CD4-positive, alpha-beta T cell treated with Interleukin-15 for 4 hours (primary cell): ENCODE results near the gene NR1H2.
"Not testable (repeated sequence)": the region's sequence is repeated elsewhere in the genome, so short reads cannot be mapped to it uniquely, and the experiment has no call there.

Source experiments
- DNase-seq: peaks from one replicate; pipeline ENCODE4 v3.0.0-alpha.2; 2020; ENCODE audit warnings: low spot score

NR1H2 gene

GRCh38 chr19:50378863-50379236 lies 2.6 kb downstream of the NR1H2 start:
- DNase-seq = no peak

- DNase-seq = no peak
Measured at GRCh38 chr19:50379602-50380001, 3.3 kb downstream of the NR1H2 start.

DNA sequence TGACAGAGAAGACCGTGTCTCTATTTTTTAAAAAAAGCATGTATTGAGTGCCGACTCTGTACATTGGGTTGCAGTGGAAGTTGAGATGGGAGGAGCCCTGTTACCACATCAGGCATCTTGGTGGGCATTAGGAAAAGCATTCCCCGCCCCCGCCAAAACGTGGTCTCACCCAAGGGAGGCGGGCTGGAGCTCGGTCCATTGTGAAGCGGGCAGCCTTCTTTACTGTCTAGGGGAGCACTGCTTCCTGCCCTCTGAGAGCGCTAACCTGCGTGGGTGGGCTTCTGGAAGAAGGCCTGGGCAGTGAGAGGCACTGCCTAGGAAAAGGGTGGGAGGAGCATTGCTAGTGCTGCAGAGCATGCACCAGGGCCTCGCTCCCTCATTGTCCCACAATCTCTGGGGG lies 3.9 kb downstream of the NR1H2 start:
- no peak for DNase-seq

GRCh38 chr19:50380751-50381151 lies 4.5 kb downstream of the NR1H2 start:
- DNase-seq = no peak

GRCh38 chr19:50381881-50382729 lies 5.8 kb downstream of the NR1H2 start:
- no peak for DNase-seq

DNA sequence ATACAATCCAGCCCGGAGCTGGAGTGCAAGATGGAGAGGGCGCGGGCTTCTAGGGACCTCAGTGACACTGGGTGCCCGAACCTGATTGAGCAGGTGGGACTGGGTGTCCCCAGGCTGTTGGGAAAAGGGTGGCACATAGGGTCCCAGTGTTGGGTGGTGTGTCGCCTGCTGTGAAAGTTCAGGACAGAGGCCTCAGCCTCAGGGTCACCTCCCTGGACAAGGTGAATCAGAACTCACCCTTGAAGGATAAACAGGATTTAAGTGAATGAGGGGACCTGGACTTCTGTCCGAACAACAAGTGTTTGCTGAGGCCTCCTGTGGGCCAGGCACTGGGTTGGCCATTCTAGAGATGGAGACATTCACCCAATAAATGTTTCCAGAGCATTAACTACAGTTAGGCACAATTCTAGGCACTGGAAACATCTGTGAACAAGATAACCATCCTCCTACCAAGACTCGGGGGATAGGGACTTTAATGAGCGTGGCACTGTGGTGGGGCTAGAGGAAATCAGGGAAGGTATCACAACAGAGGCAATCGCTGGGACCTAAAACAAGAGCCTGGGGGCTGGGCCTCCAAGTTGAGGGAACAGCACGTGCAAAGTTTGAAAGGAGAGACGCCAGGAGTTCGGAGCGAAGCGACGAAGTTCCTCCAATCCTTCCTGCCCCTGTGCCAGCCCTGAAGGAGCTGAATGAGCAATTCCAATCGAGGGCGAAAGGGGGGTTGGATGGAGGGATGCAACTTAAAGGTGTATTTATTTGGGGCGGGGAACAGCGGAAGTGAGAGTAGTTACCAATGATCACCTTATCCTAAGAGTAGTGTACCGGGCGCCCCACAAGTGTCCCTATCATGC lies 7.0 kb downstream of the NR1H2 start:
- no peak for DNase-seq

DNA sequence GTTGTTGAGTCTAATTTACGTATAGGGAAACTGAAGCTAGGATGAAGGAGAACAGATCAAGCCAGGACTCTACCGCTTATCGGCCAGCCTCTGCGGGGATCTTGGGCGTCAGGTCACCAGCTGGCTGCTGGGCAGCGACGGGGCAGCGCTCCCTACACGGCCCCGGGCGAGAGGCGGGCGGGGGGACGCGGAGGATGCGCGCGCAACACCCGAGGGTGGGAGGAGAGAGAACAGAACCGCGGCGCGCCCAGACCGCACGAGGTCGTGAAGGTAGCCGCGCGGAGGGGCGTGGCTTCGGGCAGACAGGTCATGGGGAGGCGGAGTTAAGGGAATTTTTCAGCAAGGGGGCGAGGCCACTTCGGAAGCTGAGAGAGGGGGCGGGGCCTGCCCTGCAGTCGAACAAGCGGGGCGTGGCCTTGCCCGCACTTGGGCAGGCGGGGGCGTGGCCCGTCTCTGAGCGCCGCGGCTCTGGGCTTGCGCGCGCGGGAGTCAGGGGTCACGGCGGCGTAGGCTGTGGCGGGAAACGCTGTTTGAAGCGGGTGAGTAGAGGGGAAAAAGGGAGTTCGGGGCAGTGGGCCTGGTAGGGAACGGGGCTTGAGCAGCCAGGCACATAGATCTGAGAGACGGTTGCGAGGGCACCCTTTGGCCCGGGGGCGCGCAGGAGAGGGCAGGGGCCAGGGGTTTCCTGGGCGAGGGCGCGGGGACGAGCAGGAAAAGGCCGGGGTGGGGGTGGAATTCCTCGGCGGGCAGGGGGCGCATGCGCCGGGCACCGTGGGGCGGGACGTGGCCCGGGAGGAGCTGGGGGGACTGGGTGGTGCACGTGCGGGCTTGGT lies 7.8 kb downstream of the NR1H2 start, which contains the start of gene POLD1:
TSS of gene POLD1 (plus strand) at position 496 of the 833 bp plus-strand sequence. CDS start 14,505 bp downstream, outside the sequence.
- DNase-seq = peak; percentile 99

GRCh38 chr19:50384685-50385535 lies 8.7 kb downstream of the NR1H2 start:
- no peak for DNase-seq

DNA sequence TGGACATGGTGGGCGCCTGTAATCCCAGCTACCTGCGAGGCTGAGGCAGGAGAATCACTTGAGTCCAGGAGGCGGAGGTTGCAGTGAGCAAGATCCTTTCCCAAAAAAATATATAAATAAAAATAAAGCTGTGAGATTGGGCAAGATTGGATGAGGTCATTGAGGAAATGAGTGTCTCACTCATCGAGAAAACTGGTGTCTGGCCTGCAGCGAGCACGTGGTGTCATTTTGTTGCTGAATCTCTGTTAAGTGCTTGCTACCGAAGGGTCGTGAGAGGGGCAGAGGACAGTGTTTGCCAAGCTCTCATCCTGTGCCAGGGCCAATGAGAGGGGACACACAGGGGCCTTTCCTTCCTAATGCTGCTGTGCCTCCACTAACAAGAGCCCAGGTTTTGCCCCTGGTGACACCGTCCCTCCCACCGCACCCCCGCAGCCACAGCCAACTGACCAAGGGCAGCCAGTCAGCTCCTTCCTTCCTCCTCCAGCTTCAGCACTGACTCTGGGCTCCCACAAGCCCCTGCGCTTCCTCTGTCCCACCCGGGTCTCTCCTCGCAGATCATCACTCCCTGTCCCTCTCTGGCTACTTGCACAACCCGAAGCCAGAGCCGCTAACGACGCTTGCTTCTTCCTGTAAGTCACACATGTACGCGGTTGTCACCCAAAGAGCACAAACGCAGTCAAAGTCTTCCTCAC lies 11.1 kb downstream of the NR1H2 start:
- no peak for DNase-seq

DNA sequence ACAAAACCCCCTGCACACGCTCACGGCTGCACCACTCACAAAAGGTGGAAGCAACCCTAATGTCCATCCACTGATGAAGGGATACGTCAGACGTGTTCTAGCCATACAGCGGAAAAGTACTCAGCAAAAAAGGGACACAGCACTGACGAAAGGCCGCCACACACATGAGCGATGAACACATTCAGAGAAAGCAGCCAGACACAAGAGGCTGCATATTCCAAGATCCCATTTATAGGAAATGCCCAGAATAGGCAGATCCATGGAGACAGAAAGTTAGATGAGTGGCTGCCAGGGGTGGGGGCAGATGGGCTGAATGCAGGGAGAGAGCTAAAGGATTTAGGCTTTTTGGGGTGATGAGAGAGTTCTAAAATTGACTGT lies 11.6 kb downstream of the NR1H2 start:
- DNase-seq = no peak

GRCh38 chr19:50390295-50390694 lies 14.0 kb downstream of the NR1H2 start:
- DNase-seq = not testable (repeated sequence)

GRCh38 chr19:50390952-50391351 lies 14.7 kb downstream of the NR1H2 start:
- not testable (repeated sequence) for DNase-seq

DNA sequence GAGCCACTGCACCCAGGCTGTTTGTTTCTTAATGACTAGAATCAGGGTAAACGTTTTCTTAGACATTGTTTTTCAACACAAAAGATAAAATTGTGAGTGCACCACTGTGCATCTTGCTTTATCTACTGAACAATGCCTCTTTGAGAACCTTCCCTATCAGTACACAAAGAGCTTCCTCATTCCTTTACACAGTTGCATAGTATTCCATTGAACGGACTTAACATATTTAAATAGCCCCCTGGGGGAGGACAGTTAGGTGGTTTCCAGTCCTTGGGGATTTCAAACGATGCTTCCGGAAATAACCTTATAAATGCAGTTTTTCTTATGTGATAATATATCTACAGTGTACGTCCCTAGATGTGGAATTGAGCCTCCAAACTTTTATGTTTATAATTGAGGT lies 16.5 kb downstream of the NR1H2 start:
- DNase-seq = no peak

- DNase-seq = no peak
Measured at GRCh38 chr19:50393589-50393988, 17.3 kb downstream of the NR1H2 start.

DNA sequence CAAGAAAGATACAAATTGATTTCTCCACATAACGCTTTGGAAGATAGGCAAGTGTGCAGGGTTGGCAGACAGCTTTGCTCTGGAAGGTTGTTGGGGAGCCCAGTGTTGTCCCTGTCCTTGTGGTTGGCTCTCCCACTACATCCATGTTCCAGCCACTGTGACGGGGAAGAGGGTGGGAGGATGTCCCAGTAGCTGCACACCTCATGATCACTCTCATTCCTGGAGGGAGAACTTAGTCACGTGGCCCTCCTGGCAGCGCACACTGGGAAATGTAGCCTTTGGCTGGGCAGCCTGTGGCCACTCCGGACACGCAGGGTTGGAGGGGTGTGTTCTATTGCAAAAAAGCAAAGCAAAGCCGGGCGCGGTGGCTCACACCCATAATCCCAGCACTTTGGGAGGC lies 17.8 kb downstream of the NR1H2 start:
- no peak for DNase-seq

GRCh38 chr19:50398675-50399367 lies 22.6 kb downstream of the NR1H2 start:
- DNase-seq = no peak

DNA sequence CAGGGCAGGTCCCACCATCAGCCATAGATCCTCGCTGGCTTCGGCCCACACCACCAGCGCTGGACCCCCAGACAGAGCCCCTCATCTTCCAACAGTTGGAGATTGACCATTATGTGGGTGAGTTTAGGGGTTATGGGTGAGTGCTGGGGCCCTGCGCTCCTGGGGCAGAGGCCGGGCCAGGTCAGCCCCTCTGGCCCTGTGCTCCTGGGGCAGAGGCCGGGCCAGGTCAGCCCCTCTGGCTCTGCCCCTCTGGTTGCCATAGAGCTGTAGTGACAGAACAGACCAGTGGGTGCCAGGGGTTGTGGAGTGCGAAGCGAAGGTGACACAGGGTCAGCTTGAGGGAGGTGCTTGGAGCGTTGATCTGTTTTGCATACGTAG lies 23.1 kb downstream of the NR1H2 start:
- DNase-seq = no peak

- no peak for DNase-seq
Measured at GRCh38 chr19:50401605-50402450, 25.6 kb downstream of the NR1H2 start.
